Islet precursor cell (in vitro differentiated cells): ENCODE measurements around the gene ZAR1L.

Experiments
- DNase-seq: peaks from one replicate; pipeline ENCODE4 v3.0.0-alpha.2; 2018

ZAR1L gene

DNA sequence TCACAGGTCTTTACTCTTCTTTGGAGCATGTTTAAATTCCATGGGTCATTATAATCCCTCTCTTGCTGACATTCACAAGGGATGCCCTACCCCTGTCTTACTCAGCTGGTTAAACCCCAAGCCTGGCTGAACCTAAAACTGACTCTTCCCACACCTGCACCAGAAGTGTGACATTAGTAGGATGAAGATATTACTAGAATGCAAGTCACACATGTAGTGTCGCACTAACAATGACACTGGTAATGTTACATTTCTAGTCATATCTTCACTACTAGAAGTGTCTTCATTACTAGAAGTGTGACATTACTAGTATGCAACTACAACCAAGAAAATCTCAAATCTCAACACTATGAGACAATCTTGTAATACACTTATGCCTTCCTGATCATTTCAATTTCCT is 14.2 kb downstream of the ZAR1L start:
- no peak for DNase-seq

DNA sequence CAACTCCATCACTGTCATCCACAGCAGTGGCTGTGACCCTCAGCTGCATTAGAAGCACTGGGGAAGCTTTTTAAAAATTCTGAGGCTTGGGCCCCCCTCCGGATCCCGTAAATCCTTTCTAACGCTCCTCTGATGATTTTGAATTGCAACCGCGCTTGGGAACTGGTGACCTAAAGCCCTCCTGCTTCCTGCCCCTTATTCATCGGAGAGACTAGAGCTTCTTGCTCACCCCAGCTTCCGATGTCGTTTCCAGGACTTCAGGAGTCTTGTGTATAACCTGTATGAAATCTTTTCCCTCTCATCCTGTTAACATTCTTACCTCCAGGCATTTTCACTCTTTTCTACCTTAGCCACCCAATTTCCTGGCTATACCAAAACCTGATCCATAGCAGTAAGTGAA is 14.8 kb downstream of the ZAR1L start:
- DNase-seq = no peak

DNA sequence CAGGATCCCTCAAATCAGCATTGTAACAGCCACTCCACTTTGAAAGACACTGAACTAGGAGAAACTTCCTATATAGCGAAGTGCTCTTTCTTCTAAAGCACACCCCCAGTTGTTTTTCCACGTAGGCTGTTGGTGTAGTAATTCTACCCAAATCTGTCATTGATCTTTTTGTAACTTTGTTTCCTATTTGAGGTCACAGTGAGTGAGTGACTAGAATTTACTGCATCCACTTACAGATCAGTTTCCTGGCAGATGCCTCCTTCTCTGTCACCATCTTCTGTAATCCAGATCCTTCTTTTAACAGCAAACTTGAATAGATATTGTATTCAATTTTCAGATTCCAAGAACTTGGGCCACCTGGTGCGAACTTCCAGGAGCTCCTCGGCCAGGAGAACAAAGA is 15.3 kb downstream of the ZAR1L start:
- no peak for DNase-seq

DNA sequence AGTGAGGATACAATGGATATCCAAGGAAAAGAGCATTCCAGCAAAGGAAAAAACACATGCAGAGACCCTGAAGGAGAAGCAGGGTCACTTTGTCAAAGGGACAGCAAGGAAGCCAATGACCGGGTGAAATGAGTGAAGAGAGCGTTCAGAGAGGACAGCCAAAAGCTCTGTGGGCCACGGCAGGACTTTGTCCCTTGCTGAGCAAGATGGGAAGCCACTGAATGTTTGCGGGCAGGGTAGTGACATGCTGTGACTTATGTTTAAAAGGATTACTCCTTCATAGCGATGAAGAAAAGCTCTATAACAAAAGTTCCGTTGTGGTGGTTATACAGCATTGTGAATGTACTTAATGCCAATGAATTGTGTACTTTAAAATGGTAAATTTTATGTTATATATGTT is 16.5 kb downstream of the ZAR1L start:
- DNase-seq = no peak

DNA sequence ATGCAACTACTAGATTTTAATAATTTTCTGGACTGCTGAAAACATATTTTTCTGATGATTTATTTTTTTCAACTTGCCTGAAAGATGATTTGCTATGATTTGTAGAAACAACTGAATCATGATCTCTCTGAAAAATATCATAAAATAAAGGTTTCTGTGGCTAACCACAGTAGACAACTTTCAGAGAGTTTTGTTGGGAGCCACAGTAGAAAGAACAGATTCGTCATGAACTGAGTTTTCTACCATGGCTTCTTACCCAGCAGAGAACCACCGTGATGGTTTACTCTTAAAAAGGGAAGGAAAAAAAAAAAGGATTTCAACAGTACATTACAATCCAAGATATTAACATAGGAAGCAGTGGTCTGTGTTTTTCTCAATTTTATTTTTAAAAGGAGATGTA is 18.0 kb downstream of the ZAR1L start:
- DNase-seq = no peak

DNA sequence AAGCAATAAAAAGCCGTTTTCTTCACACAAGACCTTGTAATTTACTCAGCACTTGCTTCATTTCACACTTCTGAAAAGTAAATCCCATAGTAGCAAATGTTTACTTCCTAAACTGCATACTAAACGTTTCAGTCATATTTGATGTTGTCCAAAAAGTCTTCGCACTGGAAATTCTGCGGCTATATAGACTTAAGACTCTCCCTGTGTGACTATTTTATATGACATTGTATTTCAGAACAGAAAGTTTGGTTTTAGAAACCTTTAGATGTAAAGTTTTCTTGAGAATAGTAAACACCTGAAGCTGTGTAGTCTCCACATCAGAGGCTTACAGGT is 29.6 kb downstream of the ZAR1L start:
- DNase-seq = no peak

DNA sequence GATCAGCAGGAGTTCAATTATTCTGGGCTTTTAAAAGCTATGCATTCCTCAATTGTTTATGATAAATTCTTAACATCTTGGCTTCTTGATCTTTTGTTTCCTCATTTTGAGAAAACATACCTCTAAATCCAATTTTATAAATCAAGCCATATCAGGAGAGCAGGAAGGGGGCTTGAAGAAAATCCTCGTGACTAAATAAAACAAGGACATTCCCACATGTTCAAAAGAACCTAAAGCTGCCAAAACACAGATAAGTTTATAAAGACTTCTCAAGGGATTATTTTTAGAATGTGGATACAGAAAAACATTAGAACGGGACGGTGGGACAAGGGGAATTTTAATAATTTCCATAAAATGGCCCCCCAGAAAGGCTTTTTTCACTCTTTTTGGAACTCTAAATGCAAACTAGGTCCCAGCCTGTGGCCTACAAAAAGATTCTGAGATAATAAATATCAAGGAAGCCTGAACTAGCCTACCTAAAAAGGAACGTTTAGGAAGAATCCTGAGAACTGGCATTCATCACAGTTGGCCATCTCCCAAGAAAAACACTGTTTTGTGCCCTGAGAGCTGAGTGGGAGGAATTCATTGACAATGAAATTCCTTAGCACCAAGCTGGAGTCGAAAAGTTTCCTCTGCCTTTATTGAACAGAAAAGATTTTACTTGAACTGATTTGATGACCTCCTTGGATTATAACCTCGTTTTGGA is 30.1 kb downstream of the ZAR1L start:
- DNase-seq = no peak

DNA sequence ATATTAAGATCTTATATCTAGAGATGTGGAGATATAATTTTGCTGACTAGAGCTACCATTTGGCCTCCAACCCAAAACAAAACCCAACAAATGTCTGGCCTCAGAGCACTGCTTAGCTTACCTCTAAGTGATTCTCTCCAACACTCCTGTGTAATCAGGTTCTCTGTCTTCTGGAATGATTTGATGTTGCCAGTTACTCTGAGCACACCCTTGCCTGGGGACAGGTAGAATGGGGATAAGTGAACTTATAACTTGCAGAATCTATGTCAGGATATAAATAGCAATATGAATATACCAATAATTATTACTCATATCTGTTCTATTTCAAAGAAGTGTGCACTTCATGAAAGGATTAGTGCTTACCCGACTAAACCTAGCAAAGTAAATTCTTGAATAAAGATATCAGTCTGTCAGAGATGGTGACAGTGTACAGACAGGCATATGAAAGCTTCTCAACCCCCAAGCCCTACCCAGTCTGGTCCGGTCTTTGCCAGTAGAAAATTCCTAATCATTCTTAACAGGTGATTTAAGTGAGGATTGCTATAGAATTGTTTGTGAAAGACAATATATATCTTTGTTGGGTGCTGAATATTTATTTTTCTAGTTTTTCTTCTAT is 33.0 kb downstream of the ZAR1L start:
- no peak for DNase-seq

DNA sequence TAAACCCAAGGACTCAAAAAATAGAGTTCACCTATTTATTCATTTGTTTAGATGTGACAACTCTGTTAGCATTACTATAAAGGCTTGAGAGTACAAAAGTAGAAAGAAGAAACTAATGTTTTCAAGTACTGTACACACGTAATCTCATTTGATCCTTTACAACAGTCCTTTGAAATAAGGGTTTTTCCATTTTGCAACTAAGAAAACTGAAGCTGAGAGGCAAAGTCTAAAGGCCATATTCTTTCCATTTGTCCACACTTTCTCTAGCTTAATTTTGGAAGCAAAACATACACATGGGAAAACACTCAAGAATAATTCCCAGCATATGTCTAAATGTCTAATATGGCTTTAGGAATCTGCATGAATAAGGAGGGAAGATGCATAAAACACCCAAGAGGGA is 34.1 kb downstream of the ZAR1L start:
- no peak for DNase-seq

DNA sequence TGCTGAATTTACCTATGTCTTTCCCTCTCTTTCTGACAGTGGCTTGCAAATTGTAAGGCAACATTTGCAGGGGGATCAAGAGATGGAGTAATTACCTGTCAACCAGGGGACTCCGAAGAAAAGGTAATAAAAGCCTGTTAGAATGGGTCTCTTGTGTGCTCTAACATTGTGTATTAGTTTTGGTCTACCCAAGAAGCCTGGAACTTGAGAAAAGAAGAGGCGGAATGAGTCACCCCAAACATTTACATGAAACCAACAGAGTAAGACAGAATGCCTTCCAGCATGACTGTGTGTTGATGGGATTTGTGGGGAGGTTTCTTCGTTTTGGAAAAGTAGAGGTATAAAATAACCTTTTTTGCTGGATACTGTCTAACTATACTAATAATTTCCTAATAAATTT is 36.7 kb downstream of the ZAR1L start:
- DNase-seq = no peak

DNA sequence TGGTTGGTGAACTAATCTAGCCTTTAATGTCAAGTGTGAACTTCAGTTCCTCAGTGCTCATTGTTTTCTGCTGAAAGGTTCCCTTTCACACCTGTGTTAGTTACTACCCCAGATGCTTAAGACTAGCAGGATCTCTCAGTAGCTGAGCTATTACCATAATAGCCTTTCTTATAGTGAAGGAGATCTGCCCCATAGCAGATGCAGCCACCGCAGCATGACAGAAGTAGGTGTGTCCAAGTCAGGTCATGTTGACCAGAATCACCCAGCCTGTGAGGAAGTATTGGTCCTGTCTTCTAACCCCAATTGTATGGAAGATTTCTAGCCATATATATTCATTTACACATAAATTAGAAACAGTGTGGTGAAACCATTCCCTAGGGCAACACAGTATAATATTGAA is 37.3 kb downstream of the ZAR1L start:
- no peak for DNase-seq

DNA sequence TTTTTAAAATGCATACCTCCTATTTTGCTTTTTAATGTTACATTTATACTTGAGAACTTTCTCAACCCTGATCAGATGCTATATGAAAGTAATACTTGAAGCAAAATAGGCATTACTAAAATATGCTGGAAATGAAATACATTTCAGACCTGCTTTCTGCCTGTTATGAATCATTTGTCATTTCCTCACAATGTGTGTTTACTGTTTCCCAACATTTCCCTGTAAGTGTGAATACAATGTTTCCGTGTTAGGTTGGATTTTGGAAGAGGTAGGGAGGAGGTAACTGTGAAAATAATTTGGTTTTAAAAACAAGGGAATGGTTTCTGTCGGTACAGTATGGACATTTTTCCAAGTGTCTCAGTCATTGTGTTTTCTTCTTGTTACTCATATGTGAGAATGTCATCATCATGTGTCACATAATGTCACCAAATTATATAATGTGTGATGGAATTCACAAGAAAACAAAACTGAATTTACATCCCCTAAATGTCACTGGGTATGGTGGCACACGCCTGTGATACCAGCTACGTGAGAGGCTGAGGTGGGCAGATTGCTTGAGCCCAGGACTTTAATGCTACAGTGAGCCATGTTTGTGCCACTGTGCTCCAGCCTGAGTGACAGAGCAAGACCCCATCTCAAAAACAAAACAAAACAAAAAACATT is 43.0 kb downstream of the ZAR1L start:
- DNase-seq = no peak

DNA sequence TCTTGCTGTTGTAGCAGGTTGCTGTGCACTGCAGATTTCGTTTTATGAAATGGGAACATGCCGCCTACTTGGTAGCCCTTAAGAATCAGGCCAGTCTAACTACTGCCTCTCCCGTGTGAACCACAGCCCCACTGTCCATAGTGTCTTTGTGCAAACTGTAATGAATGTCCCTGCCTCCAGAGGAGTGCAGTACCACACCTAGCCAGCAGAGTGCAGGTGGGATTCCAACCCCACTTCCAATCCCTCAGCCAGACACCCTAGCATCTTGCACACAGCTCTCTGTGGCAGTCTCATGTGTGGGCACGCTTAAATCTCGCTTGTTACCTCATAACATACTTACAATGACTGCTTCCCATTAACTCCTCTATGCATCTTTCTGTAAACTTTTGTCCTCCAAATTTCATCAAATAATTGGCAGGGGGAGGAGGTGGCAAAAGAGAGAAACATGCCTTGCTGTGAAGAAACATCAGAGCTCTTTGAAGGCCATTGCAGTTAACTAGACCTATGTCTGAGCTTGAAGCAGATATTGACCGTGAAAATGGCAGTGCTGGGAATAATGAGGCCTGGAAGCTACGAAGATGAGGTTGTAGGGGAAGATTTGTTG is 47.2 kb downstream of the ZAR1L start:
- DNase-seq = peak; percentile 75

DNA sequence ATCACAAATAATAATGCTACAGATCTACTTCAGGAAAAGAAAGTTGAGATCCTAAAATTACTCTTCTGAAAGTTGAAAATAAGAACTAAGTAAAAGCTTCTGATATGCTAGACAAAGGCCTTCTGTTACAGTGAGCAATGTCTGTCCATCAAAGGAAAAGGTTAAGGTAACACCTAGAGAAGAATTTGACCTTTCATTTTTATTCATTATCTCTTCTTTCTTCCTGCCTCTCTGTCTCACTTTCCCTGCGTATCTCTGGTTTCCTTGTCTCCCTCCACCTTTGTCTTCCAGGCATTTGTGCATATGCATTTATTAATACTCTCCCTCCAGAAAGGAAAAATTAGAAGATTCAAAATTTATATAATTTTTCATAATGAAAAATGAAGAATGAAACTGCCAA is 49.0 kb downstream of the ZAR1L start:
- DNase-seq = no peak

DNA sequence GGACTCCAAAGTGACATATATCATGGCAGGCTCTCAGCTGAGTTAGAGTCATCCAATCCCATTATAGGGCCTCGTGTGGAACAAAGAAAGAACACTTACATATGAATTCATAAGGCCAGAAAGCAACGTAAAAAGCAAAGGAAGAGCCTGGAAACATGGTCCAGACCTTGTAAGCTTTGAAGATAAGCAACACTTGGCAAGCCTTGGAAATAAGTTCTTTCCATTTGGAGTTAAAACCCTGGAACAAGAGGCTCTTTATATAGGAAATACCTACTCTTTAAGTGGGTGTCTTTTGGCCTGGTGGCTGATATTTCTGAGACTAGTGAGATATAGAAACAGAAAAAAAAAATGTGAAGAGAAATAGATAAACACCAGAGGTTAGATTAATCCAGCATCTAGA is 49.4 kb downstream of the ZAR1L start:
- no peak for DNase-seq

DNA sequence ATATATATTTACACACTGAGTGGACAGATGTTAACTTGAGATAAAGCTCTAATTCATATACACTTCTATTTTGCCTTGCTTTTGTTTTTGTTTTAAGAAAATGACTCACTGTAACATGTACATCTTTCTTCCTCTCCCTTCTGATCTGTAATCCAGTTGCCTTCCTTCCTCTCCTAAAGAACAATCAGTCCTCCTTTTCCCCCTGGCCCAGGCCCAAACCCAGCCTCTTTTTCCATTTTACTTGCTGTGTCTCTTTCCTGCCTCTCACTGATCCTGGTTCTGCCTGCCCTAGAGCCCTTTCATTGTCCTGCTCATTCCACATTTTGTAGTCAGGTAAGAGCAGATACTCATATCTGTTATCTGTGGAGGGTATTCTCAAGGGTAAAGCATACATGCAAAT is 50.8 kb downstream of the ZAR1L start:
- DNase-seq = no peak

DNA sequence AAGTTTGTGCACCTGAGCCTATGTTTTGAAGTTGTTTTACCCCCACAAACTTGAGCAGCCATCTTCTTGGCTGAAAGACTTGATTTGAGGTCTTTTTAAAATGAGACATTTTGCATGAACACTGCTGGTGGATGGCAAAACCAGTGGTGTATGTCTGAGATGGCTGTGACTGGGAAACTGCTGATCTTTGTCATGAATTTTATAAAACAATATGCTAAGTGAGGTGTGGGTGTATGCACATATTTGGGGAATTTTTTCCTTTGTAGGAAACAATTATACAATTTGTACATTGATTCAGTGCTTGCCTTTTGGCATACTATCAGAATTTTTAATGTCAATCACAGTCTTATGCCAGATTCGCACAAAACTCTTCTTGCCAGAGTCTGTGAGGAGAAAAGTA is 52.5 kb downstream of the ZAR1L start:
- DNase-seq = no peak

DNA sequence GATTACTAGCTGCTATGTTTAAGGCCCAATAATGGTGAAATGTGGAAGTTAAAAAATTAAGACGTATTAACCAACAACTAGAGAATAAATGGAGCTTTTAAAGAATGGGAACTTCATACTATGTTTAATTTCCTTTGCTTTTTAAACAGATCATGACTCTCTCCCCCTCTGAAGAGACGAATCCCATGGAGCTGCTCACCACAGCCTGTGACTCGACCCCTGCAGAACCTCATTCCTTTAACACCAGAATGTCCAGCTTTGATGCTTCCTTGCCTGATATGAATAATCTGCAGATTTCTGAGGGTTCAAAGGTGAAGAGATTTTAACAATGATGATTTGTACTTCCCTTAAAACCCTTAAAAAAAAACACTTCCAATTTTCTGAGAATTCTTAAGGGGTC is 53.0 kb downstream of the ZAR1L start:
- DNase-seq = no peak

DNA sequence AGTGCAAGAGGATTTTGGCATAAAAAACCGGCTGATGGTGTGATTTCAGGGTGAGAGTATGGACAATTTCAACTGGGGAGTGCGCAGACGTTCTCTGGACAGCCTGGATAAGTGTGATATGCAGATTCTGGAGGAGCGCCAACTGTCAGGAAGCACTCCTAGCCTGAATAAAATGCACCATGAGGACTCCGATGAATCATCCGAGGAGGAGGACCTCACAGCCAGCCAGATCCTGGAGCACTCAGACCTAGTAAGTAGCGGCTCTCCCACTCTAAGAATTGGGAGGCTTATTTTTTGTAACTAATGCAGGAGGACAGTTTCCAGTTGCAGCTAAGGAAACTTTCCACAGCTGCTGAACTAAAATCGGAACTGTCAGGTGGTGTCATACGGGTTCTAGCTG is 53.6 kb downstream of the ZAR1L start:
- peak; percentile 71 for DNase-seq

DNA sequence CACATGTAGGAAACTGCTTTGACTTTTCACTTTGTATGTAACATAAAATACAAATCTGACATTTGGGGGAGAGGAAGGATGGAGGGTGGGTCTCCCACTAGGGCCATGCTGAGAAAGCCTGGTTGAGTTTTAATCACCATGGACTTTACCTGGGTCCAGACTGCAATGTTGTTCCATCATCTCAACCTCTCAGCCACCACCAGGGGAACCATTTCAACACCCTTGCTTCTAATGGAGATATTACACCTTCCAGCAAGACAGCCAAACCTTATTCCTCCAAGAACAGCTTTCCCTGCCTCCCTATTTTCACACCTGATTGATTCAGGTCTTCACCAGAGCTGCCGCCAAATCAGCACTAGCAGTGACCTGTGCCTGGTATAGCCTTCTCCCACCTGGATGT is 56.0 kb downstream of the ZAR1L start:
- DNase-seq = no peak

DNA sequence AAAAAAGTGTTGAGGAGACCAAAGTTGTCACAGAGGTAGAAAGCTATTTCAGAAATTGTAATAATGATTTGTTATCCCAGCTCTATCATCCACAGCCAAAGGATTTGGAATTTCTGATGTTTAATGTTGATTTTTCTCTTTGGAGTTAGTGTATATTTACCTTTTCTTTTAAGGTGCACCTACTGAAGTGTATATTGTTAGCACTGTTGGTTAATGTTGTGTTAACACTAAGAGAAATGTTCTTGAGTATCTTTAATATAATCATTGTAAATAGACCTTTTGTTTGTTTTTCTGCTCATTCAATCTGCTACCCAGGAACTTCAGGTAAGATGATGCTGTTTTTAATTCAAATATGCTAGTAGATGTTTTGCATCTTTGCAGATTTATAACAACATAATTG is 57.5 kb downstream of the ZAR1L start:
- DNase-seq = no peak

DNA sequence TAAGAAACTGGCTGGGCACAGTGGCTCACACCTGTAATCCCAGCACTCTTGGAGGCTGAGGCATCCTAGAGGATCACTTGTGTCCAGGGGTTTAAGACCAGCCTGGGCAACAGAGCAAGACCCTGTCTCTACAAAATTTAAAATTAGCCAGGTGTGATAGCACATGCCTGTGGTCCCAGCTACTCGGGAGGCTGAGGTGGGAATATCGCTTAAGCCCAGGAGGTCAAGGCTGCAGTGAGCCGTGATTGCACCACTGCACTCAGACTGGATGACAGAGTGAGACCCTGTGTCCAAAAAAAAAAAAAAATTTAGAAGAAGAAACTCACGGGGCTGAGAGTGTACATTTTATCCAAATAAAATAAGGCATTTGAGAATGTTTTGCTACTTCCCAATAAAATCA is 58.9 kb downstream of the ZAR1L start:
- no peak for DNase-seq

DNA sequence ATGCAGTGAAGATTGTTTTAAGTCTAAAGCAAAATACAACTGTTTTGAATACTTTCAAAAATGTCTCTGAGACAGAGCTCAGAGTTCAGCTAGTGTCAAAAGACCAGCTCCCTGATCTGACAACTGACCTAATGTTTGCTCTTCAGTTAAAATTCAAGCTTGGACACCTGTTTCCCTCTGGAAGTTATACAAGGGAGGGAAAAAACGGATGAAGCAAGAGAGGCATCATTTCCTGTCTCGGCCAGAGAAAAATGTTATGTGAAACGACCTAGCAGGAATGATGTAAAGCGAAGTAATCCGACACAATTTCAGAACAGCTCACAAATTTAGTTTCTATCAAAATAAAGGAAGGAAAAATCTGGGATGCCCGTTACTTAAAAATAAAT is 59.4 kb downstream of the ZAR1L start:
- no peak for DNase-seq

DNA sequence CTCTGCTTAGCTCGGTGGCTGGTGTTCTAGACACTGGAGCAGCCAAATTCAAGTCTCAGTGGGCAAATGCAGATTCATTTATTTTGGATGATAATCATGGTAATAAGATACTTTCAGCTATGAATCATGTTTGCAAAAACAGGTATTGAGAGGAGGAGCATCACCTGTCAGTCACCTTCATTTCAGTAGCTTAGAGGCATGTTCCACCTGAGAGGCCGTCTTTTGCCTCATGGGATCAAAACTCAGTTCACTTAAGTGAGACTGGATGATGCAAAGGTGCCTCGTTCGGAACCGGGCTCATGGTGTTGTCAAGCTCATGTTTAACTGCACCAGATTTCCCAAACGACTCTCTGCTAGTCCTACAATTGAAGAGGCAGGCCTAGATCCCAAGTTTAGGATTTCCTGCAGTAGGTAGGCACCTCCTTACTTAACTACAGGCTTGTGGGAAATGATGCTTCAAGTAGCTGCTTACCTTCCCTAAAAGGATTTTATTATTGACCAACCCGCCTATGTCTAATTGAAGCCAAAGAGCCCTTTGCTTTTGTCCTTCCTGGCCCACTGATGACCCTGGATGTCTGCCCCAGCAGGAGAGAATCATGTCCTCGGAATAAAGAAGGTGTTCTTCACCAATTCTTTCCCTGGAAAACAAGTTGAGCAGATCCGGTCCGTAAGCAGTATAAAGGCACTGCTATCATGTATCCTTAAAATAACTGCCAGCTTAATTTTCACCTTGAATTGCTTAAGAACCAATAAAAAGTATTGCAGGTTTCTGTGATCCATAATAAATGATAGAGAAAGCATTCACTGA is 60.0 kb downstream of the ZAR1L start:
- no peak for DNase-seq
